T-helper 22 cell (primary cell): ENCODE measurements around the gene USP36.
A peak's percentile ranks its signal among the peaks of the same experiment; 100 is the strongest.
"Not testable (repeated sequence)": the region's sequence is repeated elsewhere in the genome, so short reads cannot be mapped to it uniquely, and the experiment has no call there.

Experiments used
- DNase-seq: peaks from one replicate; pipeline ENCODE4 v3.0.0-alpha.2; 2020; ENCODE audit warnings: low read depth

The USP36 gene

GRCh38 chr17:78870621-78871020 is 30.0 kb upstream of the USP36 start:
- no peak for DNase-seq

GRCh38 chr17:78868391-78868790 is 27.8 kb upstream of the USP36 start:
- DNase-seq: no peak

GRCh38 chr17:78867046-78867445 is 26.4 kb upstream of the USP36 start:
- not testable (repeated sequence) for DNase-seq

- DNase-seq: peak; percentile 27
These were observed 25.2 kb upstream of the USP36 start for GRCh38 chr17:78865682-78866390.

- DNase-seq: no peak
These were observed 23.5 kb upstream of the USP36 start for GRCh38 chr17:78864117-78864516.

- DNase-seq: no peak
These were observed 21.7 kb upstream of the USP36 start for GRCh38 chr17:78862073-78863023.

GRCh38 chr17:78861229-78861628 is 20.6 kb upstream of the USP36 start:
- no peak for DNase-seq

GRCh38 chr17:78859051-78859450 is 18.4 kb upstream of the USP36 start:
- no peak for DNase-seq

- no peak for DNase-seq
These were observed 16.7 kb upstream of the USP36 start for GRCh38 chr17:78857266-78857665.

GRCh38 chr17:78855561-78856165 is 15.0 kb upstream of the USP36 start:
- DNase-seq: no peak

GRCh38 chr17:78854508-78854907 is 13.9 kb upstream of the USP36 start:
- no peak for DNase-seq

GRCh38 chr17:78853926-78854394 is 13.3 kb upstream of the USP36 start:
- no peak for DNase-seq

GRCh38 chr17:78852709-78853121 is 12.1 kb upstream of the USP36 start:
- no peak for DNase-seq

- DNase-seq: no peak
These were observed 8.4 kb upstream of the USP36 start for GRCh38 chr17:78849026-78849425.

GRCh38 chr17:78847052-78847451 is 6.4 kb upstream of the USP36 start:
- DNase-seq: no peak

- DNase-seq: no peak
These were observed 3.8 kb upstream of the USP36 start for GRCh38 chr17:78844301-78845005.

- DNase-seq: no peak
These were observed 2.4 kb upstream of the USP36 start for GRCh38 chr17:78842881-78843565.

GRCh38 chr17:78840530-78840779 is 159 bp downstream of the USP36 start:
- DNase-seq: no peak

GRCh38 chr17:78839762-78840529 is 668 bp downstream of the USP36 start:
- peak; percentile 31 for DNase-seq

GRCh38 chr17:78839235-78839761 is 1.3 kb downstream of the USP36 start:
- DNase-seq: no peak

- no peak for DNase-seq
These were observed 2.0 kb downstream of the USP36 start for GRCh38 chr17:78838574-78839005.
